Heart left ventricle (tissue), 13 donors: ENCODE data around the gene ERC1.

Source experiments
- POLR2A ChIP-seq, 2 donors: fragments of 450-650 bp; IDR thresholded peaks; one replicate each; pipeline ENCODE4 v1.6.1; 2017; ENCODE audit warnings: antibody characterized with exemption in 2 of 2, mild to moderate bottlenecking in 2 of 2, moderate library complexity in 2 of 2
- TF ChIP-seq, protein P1 (sequence below), 12 donors: fragments of 200-600 bp; sonication (generic) in 4 of 12; IDR thresholded peaks; one replicate each; pipeline versions ENCODE4 v1.5.0 to v1.8.0; 2018 to 2022; ENCODE audit warnings: antibody characterized with exemption in 12 of 12, mild to moderate bottlenecking in 5 of 12
- donor health status: ischemic (EF 13 %, LVEDD 7.1; RV severe dilation, severe dysfunction).
- donor health status: DM: no; HTN: yes; CAD: no.
- donor health status: DM: no; HTN: no; CAD: no.
- donor health status: ischemic (EF 25% LVEDD 6.9; RV normal size, moderate dysfunction).
- donor health status: ischemic (EF 25% LVEDD 5.7; RV mildly dilated, moderate dysfunction).
- donor health status: ischemic (EF 35%, LVEDD 5.7; RV mildly dilated, moderate dysfunction).
- donor health status: nonischemic (EF 11% LVEDD 7.7; RV severe dilation, severe dysfunction).
- donor health status: DM: yes; HTN: yes; CAD: no.
- donor health status: PGD.
- donor health status: ischemic (EF 29% LVEDD 5.4; RV normal size, mild dysfunction).
- donor health status: nonischemic (EF 23%, LVEDD 6.1; RV moderate dilation, normal function).

DNA sequence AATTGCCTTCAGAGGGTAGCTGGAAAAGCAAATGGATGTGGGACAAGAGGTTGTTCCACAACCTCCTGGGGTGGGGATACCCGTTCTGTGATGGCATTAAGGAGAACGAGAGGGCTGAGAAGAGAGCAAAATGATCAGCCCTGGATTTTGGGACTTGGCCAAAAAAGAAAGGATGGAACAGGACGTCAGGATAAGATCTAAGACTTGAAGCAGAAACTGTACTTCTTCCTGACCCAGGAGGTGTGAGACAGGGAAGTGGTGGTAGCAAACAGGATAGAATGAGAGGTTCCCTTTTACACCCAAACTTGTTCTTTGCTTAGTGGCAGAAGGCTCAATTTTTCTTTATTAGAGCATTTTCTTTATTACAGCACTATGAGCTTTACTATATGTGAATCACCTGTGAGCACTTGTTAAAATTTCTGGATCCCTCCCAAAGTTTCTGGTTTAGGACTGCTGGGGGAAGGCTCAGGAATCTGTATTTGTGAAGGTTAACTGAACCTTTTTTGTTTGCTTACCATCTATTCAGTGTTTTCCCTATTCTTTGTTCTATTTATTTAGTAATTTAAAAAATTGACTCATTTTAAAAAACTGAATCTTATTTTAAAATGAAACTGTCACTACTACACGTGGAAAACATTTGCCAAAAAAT lies 59.2 kb downstream of the ERC1 start:
- TF ChIP-seq, protein P1, sequence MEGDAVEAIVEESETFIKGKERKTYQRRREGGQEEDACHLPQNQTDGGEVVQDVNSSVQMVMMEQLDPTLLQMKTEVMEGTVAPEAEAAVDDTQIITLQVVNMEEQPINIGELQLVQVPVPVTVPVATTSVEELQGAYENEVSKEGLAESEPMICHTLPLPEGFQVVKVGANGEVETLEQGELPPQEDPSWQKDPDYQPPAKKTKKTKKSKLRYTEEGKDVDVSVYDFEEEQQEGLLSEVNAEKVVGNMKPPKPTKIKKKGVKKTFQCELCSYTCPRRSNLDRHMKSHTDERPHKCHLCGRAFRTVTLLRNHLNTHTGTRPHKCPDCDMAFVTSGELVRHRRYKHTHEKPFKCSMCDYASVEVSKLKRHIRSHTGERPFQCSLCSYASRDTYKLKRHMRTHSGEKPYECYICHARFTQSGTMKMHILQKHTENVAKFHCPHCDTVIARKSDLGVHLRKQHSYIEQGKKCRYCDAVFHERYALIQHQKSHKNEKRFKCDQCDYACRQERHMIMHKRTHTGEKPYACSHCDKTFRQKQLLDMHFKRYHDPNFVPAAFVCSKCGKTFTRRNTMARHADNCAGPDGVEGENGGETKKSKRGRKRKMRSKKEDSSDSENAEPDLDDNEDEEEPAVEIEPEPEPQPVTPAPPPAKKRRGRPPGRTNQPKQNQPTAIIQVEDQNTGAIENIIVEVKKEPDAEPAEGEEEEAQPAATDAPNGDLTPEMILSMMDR (IDR thresholded peaks at IDR 0.05) = no peak
- TF ChIP-seq POLR2A (IDR thresholded peaks at IDR 0.05) = no peak
